Measurements from ENCODE around the gene GBGT1.

DNA sequence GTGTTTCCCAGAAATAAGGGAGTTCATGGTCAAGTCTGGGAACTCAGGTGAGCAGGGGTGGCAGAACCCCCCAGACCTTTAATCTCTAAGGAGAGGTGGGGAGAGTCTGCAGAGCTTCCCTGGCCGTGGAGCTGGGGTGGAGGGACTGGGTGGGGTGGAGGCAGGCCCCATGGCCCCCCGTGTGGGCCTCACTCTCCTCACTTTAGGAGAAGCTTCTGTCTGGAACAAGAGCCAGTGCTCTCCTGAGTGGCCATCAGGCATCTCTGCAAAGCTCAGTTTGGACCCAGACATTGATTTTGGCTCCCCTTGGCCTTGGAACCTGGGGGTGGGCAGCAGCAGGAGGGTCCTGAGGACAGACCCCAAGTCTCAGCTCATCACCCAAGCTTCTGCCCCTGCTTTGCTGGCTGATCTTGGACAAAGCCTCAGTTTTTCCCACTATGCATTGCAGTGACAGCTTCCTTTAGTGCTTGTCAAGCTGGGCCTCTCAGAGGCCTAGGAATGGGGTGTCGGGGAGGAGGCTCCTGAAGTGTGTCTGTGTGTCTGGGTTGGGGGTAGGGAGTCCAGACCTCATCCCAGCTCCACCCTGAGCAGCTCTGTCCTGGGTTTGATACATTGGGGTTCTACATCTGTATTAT is 3.5 kb upstream of the GBGT1 start:
- TF ChIP-seq, protein P1, sequence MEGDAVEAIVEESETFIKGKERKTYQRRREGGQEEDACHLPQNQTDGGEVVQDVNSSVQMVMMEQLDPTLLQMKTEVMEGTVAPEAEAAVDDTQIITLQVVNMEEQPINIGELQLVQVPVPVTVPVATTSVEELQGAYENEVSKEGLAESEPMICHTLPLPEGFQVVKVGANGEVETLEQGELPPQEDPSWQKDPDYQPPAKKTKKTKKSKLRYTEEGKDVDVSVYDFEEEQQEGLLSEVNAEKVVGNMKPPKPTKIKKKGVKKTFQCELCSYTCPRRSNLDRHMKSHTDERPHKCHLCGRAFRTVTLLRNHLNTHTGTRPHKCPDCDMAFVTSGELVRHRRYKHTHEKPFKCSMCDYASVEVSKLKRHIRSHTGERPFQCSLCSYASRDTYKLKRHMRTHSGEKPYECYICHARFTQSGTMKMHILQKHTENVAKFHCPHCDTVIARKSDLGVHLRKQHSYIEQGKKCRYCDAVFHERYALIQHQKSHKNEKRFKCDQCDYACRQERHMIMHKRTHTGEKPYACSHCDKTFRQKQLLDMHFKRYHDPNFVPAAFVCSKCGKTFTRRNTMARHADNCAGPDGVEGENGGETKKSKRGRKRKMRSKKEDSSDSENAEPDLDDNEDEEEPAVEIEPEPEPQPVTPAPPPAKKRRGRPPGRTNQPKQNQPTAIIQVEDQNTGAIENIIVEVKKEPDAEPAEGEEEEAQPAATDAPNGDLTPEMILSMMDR (conservative IDR thresholded peaks at IDR 0.05 in 1 of 2, IDR thresholded peaks at IDR 0.05 in 1 of 2; ENCODE audit: extremely low read depth in 1 of 2, insufficient read depth in 1 of 2, low read depth in 1 of 2, low read length in 2 of 2), result no peak
- TF ChIP-seq EZH2 (IDR thresholded peaks at IDR 0.05; ENCODE audit: borderline replicate concordance, low read length), result no peak
